K562 (cell line): ENCODE measurements around the gene SCPEP1. TPM values are rescaled to one million over a fixed set of nuclear protein-coding genes. Genes with fewer than 3 reads are reported as not detected.
A peak's percentile ranks its signal among the peaks of the same experiment; 100 is the strongest.

Experiments used
- ATF6 ChIP-seq: sonication (generic); formaldehyde crosslinking; IDR thresholded peaks from 2 replicates; pipeline ENCODE4 v1.4.0; 2020; ENCODE audit warnings: mild to moderate bottlenecking, missing genetic modification reagents
- BCLAF1 ChIP-seq, 2 experiments: fragments of 450-650 bp in 1 of 2; IDR thresholded peaks; 2 replicates each; pipeline ENCODE4 v1.6.1; 2011 to 2017; ENCODE audit warnings: low read depth in 2 of 2, antibody characterized with exemption in 1 of 2, borderline replicate concordance in 1 of 2, low read length in 1 of 2, mild to moderate bottlenecking in 1 of 2, mixed read lengths in 1 of 2; ENCODE audit not compliant: control insufficient read depth in 1 of 2
- CHAMP1 ChIP-seq: fragments of 450-650 bp; IDR thresholded peaks from 2 replicates; pipeline ENCODE4 v1.6.1; 2016; ENCODE audit warnings: mild to moderate bottlenecking
- HMGN3 ChIP-seq: IDR thresholded peaks from 2 replicates; pipeline ENCODE4 v1.6.1; 2011; ENCODE audit warnings: borderline replicate concordance, low read depth, mild to moderate bottlenecking, mixed read lengths, low read length; ENCODE audit not compliant: insufficient read length; ENCODE audit errors: extremely low read depth
- HMGXB4 ChIP-seq: sonication (generic); formaldehyde crosslinking; IDR thresholded peaks from 2 replicates; pipeline ENCODE4 v1.8.1; 2023; ENCODE audit warnings: mild to moderate bottlenecking, missing genetic modification reagents
- IRF1 ChIP-seq: sonication (generic); formaldehyde crosslinking; IDR thresholded peaks from 2 replicates; pipeline ENCODE4 v1.8.0; 2022; ENCODE audit warnings: missing genetic modification reagents, mild to moderate bottlenecking, borderline replicate concordance
- NKRF ChIP-seq: fragments of 450-650 bp; IDR thresholded peaks from 2 replicates; pipeline ENCODE4 v1.6.1; 2016; ENCODE audit warnings: borderline replicate concordance
- TFAP4 ChIP-seq: sonication (generic); formaldehyde crosslinking; IDR thresholded peaks from 2 replicates; pipeline ENCODE4 v1.8.0; 2022; ENCODE audit warnings: missing genetic modification reagents, mild to moderate bottlenecking, moderate library complexity, borderline replicate concordance
- ZNF354B ChIP-seq: fragments of 250-450 bp; sonication (Bioruptor Pico); IDR thresholded peaks from 2 replicates; pipeline ENCODE4 v1.4.0; 2020
- ZNF707 ChIP-seq: fragments of 250-450 bp; sonication (Bioruptor Pico); conservative IDR thresholded peaks from 2 replicates; pipeline ENCODE4 v1.8.0; 2022; ENCODE audit warnings: inconsistent platforms, mild to moderate bottlenecking, moderate library complexity
- polyA plus RNA-seq, 8 experiments: library from polyadenylated mRNA; depleted of rRNA in 4 of 8; stranded (reverse) in 5 of 8; unstranded in 3 of 8; fragments of >200 nt; fragmentation: Nextera tagmentation in 2 of 8; fragmentation: Illumina TruSeq in 1 of 8; extraction: Ambion mirVana in 2 of 8; extraction: Trizol in 1 of 8; gene quantifications; 2 replicates each; pipeline versions ENCODE4 v1.2.1 to v1.2.3, GENCODE V29; 2011 to 2014; ENCODE audit warnings: inconsistent platforms in 1 of 8, missing spikeins in 1 of 8
- total RNA-seq, 7 experiments: library from RNA; depleted of rRNA in 6 of 7; stranded (reverse); fragments of >200 nt in 6 of 7; fragmentation: Illumina TruSeq in 2 of 7; extraction: Trizol in 2 of 7; gene quantifications; 2 replicates each; pipeline versions ENCODE4 v1.2.1 to v1.2.3, GENCODE V29; 2011 to 2021; ENCODE audit warnings: low replicate concordance in 1 of 7

SCPEP1 gene
- total and polyA plus RNA-seq, 9 of the 15 experiments (the other 6 are each of a cell fraction or from before 2014, with no cell fraction given): 5.1 to 14.8 (median 7.2) TPM

GRCh38 chr17:56960596-56961538, 17.1 kb upstream of the SCPEP1 start, which contains the start of gene COIL (continued):
- TF ChIP-seq CHAMP1 (no peak; the same call in 1 of the 2 replicates), TFAP4 (CRISPR knock-in tag) (peak; percentile 84), ATF6 (CRISPR knock-in tag) (no peak; the same call in 1 of the 2 replicates), HMGN3 (no peak), NKRF (peak; percentile 52; the same call in 1 of the 2 replicates), IRF1 (CRISPR knock-in tag) (no peak), HMGXB4 (peak; percentile 77; the same call in 1 of the 2 replicates), BCLAF1 (IDR thresholded peaks at IDR 0.05; ENCODE audit: borderline replicate concordance in 1 of 2, control insufficient read depth in 1 of 2, low read depth in 2 of 2, low read length in 1 of 2) (no peak), ZNF707 (no peak), ZNF354B (no peak)
